Calu3 (cell line): ENCODE measurements around the gene ADARB1. TPM values are rescaled to one million over a fixed set of nuclear protein-coding genes. Genes with fewer than 3 reads are reported as not detected.

Experiments
- BruUV-seq: library from RNA; stranded (reverse); fragments of 400-500 nt; replicated peaks from 2 replicates; lab custom pipeline; 2021; lab: Mats Ljungman, UMichigan
- CTCF ChIA-PET: fragments of 300-600 bp; sonication (Branson Sonifier 250); formaldehyde crosslinking; loops from one replicate; lab custom pipeline; 2022; ENCODE audit warnings: antibody characterized with exemption; lab: Charles Lee
- DNase-seq: peaks from one replicate; pipeline ENCODE4 v3.0.0; 2022
- H3K27ac Mint-ChIP-seq: one replicate; pipeline ENCODE4 v1.8.0; 2022; ENCODE audit warnings: mixed read lengths; ENCODE audit not compliant: unreplicated experiment
- H3K27me3 Mint-ChIP-seq: one replicate; pipeline ENCODE4 v1.8.0; 2022; ENCODE audit warnings: mixed read lengths; ENCODE audit not compliant: unreplicated experiment
- H3K36me3 Mint-ChIP-seq: one replicate; pipeline ENCODE4 v1.8.0; 2022; ENCODE audit warnings: mild to moderate bottlenecking, moderate library complexity, mixed read lengths; ENCODE audit not compliant: insufficient read depth, unreplicated experiment
- H3K4me1 Mint-ChIP-seq: one replicate; pipeline ENCODE4 v1.8.0; 2022; ENCODE audit warnings: mild to moderate bottlenecking, low read depth, mixed read lengths; ENCODE audit not compliant: unreplicated experiment
- H3K4me3 Mint-ChIP-seq: one replicate; pipeline ENCODE4 v1.8.0; 2022; ENCODE audit warnings: mild to moderate bottlenecking, low read depth, moderate library complexity, mixed read lengths; ENCODE audit not compliant: unreplicated experiment
- H3K9me3 Mint-ChIP-seq: one replicate; pipeline ENCODE4 v1.8.0; 2022; ENCODE audit warnings: low read depth, mixed read lengths; ENCODE audit not compliant: unreplicated experiment
- intact Hi-C: fragments of 100-400 bp; cut with micrococcal nuclease; formaldehyde crosslinking; loops from one replicate; pipeline ENCODE4 v1.10.0; 2022; ENCODE audit not compliant: unreplicated experiment
- total RNA-seq: library from RNA; stranded (reverse); gene quantifications from 2 replicates; pipeline ENCODE4 v1.2.3, GENCODE V29; 2022
- TF ChIP-seq, protein P1 (sequence below): fragments of 200-600 bp; IDR thresholded peaks from one replicate; pipeline ENCODE4 v1.8.0; 2022; ENCODE audit warnings: antibody characterized with exemption; ENCODE audit not compliant: unreplicated experiment

The ADARB1 gene
- total RNA-seq, 1 experiment from 2014 or later: 2.8 TPM

DNA sequence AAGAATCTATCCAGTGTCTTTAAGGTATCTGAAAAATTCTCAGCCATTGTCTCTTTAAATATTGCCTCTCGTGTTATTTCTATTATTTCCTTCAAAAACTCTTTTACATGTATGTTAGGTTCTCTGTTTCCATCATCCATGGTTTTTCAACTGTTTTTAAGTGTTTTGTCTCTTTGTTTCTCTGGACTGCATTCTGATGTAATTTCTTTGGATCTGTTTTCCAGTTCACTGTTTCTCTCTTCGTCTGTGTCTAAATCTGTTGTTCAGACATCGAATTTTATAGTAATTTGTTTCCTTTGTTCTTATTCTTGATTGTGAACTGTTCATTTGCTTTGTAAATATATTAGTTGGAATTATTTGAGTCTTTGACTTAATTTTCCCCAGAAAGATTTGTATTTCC lies 169.2 kb downstream of the ADARB1 start:
- intact Hi-C loops: no loop called here
- Mint-ChIP-seq H3K27ac (no peak overlapping the region), H3K36me3 (no peaks in the 10 kb centered on the region), H3K4me3 (no peak overlapping the region), H3K27me3 (peaks cover 30% of the 10 kb centered on the region), H3K9me3 (peaks cover 8% of the 10 kb centered on the region), H3K4me1 (no peaks in the 10 kb centered on the region)
- TF ChIP-seq, protein P1, sequence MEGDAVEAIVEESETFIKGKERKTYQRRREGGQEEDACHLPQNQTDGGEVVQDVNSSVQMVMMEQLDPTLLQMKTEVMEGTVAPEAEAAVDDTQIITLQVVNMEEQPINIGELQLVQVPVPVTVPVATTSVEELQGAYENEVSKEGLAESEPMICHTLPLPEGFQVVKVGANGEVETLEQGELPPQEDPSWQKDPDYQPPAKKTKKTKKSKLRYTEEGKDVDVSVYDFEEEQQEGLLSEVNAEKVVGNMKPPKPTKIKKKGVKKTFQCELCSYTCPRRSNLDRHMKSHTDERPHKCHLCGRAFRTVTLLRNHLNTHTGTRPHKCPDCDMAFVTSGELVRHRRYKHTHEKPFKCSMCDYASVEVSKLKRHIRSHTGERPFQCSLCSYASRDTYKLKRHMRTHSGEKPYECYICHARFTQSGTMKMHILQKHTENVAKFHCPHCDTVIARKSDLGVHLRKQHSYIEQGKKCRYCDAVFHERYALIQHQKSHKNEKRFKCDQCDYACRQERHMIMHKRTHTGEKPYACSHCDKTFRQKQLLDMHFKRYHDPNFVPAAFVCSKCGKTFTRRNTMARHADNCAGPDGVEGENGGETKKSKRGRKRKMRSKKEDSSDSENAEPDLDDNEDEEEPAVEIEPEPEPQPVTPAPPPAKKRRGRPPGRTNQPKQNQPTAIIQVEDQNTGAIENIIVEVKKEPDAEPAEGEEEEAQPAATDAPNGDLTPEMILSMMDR: no peak
- no TSS peak for BruUV-seq
- CTCF ChIA-PET: no interaction called here
- no peak for DNase-seq

DNA sequence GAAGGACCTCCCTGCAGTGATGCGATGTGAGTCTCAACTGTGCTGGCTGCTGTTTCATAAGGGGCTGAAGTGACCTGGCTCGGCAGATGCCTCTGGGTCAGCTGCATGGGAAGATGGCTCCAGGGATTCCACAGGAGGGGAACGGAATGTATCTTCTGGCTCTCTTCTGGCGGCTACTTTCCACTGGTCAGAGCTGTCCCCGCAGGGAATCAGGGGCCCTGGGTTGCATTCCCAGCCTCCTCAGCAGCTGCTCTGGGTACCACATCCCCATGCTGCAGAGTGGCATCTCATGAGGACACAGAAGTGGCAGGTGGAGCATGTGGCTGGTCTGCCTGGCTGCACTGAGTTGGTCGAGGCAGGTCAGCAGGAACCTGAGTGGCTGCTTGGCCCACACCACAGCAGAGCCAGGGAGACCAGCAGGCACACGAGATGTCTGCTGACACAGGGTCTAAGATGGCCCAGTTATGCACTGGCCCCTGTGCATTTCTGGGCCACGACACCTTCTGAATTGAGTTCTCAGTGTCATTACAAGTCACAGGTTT lies 170.5 kb downstream of the ADARB1 start:
- CTCF ChIA-PET: no interaction called here
- no peaks in the 10 kb centered on the region for H3K36me3 Mint-ChIP-seq
- BruUV-seq: no TSS peak
- no peak overlapping the region for H3K27ac Mint-ChIP-seq
- no peaks in the 10 kb centered on the region for H3K4me1 Mint-ChIP-seq
- TF ChIP-seq, protein P1: no peak
- H3K27me3 Mint-ChIP-seq: peaks cover 43% of the 10 kb centered on the region
- H3K4me3 Mint-ChIP-seq: no peak overlapping the region
- intact Hi-C loops: no loop called here
- DNase-seq: no peak
- peaks cover 8% of the 10 kb centered on the region for H3K9me3 Mint-ChIP-seq

DNA sequence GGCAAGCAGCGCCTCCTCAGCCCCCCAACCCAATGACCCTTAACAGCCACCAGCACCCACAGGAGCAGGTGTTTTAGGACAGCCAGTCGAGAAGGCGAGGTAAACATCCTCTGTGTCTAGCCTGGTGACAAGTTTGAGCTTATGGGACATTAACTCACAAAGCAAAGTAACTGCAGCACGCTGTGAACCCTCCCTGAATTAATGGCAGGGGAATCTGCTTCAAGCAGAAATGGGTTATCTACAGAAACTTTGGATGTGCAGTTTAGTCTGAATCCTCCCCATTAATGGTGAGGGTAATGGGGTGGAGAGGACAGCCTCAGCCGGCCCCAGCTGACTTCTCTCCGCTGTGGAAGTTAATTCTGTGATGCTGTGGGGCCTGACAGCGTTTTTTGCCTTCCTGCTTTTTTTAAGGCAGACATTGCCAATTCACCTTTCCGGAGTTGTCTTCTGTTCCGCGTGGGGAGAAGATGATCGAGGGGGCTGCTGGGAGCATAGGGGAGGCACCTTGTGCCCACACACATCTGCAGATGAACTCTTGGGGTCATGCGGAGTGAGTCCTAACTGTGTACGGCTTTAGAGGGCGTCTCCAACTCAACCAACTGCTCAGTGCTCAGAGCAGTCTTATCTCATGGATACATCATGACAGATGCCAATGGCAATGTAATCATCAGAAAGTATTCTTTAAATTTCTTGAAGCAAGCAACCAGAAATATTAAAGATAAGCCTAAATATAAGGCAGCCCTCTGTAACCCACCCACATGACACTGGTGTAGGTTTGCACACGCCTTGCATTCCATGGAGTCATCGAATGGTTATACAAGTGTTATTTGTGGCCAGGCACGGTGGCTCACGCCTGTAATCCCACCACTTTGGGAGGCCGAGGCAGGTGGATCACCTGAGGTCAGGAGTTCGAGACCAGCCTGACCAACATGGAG lies 172.3 kb downstream of the ADARB1 start:
- no peak for DNase-seq
- no peak overlapping the region for H3K27ac Mint-ChIP-seq
- intact Hi-C loops: no loop called here
- peaks cover 61% of the 10 kb centered on the region for H3K27me3 Mint-ChIP-seq
- no TSS peak for BruUV-seq
- H3K36me3 Mint-ChIP-seq: no peaks in the 10 kb centered on the region
- H3K4me3 Mint-ChIP-seq: no peak overlapping the region
- TF ChIP-seq, protein P1: no peak
- peaks cover 8% of the 10 kb centered on the region for H3K9me3 Mint-ChIP-seq
- CTCF ChIA-PET: no interaction called here
- H3K4me1 Mint-ChIP-seq: no peaks in the 10 kb centered on the region

DNA sequence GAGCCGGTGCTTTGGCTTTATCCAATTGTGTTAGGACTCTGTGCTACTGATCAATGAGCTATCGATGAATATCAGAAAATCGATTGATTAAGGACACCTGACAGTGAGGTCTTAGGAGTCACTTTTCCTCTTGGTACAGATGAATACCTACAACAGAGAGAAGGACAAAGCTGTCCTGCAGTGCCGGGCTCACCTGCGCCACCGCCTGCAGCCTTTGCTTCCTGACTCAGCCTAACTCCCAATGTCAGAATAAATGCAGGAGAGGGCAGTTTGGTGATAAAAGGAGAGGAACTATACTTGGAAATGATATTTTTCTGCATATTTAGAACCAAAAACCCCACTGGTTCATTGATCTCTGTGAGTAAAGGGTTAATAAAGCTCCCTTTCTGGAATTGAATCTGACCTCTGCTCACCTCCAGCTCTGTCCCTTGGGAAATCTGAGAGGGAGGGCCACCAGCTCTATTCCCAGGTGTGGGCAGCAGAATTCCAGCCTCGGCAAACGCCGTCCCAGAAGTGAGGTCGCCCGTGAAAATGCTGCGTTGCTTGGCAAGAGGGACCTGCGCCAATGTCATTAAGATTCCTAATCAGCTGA lies 174.0 kb downstream of the ADARB1 start:
- H3K27me3 Mint-ChIP-seq: peaks cover 67% of the 10 kb centered on the region
- no peak overlapping the region for H3K4me3 Mint-ChIP-seq
- DNase-seq: no peak
- no peaks in the 10 kb centered on the region for H3K4me1 Mint-ChIP-seq
- TF ChIP-seq, protein P1: no peak
- peaks cover 8% of the 10 kb centered on the region for H3K9me3 Mint-ChIP-seq
- BruUV-seq: no TSS peak
- CTCF ChIA-PET: no interaction called here
- H3K36me3 Mint-ChIP-seq: no peaks in the 10 kb centered on the region
- intact Hi-C loops: no loop called here
- H3K27ac Mint-ChIP-seq: no peak overlapping the region
